HG02642 (cell line): ENCODE data around the gene NTM.

Experiments used
- ATAC-seq: cut with Tn5 transposase; IDR thresholded peaks from one replicate; pipeline ENCODE4 v1.9.1; 2021; ENCODE audit warnings: mild to moderate bottlenecking; ENCODE audit not compliant: unreplicated experiment, poor library complexity

Gene NTM

GRCh38 chr11:131372234-131372962, 2.0 kb downstream of the NTM start:
- no peak for ATAC-seq

GRCh38 chr11:131373095-131373725, 2.8 kb downstream of the NTM start:
- no peak for ATAC-seq

DNA sequence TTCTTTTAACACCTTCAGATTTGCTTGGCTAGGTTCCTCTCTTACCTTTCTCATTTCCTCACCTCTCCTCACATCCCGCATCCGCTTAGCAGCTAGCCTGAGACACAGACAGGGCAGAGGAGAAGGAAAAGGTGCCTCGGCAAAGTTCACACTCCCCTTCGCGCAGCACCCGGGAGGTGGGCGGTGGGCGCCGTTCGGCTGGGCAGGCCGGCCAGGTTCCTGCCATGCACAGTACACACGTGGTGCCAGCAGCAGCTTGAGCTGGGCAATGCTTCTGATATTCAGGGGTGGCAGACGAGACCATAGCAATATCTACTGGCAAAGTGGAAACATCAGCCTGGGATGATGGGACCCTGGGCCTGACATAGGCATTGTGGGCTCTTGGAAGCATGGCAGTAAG, 3.3 kb downstream of the NTM start:
- ATAC-seq: no peak

GRCh38 chr11:131375421-131375820, 5.0 kb downstream of the NTM start:
- no peak for ATAC-seq

GRCh38 chr11:131375915-131376314, 5.5 kb downstream of the NTM start:
- no peak for ATAC-seq

DNA sequence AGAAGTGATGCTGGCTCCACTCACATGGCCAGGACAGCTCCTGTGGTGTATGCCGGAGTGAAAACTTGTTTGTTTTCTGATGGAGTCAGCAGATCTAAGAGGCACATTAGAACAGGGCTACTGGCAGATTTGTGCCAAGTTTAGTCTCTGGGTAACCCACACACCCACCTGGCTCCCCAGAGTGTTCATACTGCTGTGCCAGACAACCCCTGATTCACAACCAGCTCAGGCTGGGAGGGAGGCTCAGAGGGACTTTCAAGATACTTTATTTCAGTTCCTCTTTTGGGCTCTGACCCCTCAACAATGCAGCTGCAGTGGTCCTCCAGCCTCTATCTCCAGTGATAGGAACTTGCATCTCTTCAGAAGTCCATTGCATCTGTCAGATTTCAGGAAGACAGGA, 8.5 kb downstream of the NTM start:
- ATAC-seq: peak; percentile 85

DNA sequence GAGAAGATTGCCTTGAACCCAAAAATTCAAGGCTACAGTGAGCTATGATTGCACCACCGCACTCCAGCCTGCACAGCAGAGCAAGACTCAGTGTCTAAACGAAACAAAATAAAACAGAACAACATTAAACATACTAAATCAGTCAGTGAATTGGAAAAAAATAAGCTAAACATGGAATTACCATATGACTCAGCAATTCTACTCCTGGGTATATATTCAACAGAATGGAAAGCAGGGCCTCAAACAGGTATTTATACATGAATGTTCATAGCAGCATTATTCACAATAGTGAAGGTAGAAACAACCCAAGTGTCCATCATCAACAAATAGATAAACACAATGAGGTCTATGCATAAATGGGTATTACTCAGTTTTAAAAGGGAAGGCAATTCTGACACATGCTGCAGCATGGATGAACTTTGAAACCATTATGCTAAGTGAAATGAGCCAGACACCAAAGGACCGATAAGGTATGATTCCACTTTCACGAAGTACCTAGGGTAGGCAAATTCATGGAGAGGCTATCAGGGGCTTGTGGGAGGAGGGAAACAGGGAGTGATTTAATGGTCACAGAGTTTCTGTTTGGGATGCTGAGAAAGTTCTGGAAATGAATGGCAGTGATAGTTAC, 15.5 kb downstream of the NTM start:
- no peak for ATAC-seq

DNA sequence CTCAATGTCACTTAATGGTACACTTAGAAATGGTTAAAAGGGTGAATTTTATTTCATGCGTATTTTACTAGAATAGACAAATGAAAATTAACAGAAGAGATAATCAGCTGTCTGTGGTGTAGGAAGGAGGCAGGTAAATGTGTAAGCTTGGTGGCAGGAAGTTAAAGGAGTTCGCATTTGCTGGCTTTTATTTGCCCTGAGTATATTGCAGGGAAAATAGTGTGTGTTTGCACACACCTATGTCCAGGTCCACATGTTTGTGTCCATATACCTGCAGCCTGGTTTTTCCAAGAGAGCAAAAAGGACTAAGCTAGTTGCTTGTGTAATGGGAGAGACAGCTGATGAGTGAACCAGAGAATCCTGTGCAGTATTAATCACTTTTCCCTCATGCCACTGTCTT, 16.0 kb downstream of the NTM start:
- ATAC-seq: no peak

DNA sequence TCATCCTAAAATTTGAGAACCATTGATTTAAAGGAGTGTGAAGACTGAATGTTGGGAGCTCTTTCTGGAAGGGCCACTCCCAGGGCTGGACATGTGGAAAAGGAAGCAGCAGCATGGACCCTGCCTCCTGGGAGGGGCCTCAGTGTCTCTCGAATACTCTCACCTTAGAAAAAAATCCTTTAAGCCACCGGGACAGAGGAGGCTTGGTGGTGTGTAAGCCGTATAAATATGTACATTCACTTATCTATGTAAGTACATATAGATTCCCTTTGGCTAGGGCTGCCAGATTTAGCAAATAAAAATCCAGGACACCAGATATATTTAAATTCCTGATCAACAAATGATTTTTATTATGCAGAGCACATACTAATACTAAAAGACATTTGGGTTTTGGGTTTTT, 17.6 kb downstream of the NTM start:
- no peak for ATAC-seq

DNA sequence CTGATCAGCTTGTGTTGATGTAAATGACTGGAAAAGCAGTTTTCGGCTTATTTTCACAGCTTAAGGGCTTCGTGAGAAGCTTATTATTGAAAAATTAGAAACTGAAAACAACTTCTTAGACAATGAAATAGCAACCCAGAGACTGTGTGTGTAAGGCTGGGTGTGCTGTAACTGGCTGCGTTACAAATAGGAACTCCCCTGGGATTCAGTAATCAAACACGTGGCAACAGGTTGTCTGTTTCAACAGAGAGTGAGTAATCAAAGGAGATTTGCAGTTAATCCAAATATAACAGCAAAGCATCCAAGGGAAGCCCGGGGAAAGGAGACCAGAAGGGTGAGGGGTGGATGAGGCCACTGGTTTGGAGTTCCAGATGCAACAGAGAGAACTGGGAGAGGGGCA, 19.2 kb downstream of the NTM start:
- ATAC-seq: no peak

GRCh38 chr11:131391176-131391575, 20.8 kb downstream of the NTM start:
- ATAC-seq: no peak

DNA sequence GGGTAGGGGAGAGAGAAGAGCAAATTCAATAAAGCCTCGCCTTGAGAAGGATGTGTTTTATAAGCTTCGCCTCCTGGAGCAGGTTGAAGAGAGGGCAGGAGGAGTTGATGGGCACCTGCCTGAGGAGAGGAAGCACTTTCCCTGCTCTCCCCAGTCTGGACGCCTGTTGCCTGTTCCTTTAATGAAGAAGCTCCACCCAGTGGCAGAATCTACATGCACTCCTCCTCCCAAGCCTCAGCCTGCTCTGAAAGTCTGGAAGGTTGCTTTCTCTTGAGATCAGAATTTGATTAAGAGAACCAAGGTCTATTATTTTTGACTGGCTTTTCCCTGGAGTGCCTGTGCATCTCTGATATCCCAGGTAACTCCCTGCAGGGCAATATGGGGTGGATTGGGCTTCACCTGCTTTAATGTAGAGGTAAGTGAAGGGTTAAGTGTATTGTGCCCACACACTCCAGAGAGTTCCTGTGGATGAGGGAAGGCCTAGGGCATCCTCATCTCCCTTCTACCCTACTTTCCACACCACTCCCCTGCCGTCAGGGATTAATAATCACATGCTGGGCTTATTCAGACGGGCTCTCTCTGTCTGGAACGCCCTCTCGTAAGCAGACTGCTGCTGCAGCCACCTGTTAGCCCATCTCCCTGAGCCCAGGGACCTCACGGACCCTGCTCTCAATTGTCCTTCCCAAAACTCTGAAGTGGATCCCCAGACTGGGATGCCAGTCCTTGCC, 22.3 kb downstream of the NTM start:
- ATAC-seq: no peak

DNA sequence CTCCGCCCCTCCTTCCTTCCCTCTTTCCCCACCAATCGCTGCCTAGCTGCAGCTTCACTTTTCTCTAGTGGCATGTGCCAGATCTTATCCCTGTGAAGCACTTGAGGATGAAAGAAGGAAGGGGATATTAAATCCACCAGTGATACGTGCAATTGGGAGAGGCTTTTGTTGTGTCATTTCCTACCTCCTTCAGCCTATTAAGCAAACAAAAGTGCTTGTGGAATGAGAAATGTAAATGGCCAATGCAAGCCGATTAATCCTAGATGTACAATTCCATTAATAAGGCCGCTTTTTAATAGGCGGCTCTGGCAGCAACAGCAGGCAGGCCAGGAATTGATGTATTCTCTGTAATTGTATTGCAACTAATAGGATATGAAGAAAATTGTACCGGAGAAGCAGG, 23.3 kb downstream of the NTM start:
- no peak for ATAC-seq

- ATAC-seq: no peak
These were observed 27.3 kb downstream of the NTM start for GRCh38 chr11:131397675-131398074.

DNA sequence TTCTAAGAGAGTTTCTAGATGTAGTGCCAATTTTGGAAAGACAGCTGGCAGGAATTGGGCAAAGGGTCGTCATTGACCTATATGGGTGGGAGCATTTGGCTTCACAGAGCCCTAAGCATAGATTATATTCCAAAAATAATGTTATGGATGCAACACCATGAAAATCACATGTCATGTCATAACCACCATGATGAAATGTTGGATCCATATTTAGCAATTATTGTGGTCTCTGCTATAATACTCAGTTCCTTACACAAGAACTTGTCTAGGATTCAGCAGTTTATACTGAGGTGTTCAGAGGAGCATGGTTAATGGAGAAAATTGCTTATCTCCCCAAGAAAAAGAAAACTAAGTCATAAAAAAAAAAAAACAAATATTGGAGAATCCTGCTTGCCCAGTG, 31.6 kb downstream of the NTM start:
- no peak for ATAC-seq

DNA sequence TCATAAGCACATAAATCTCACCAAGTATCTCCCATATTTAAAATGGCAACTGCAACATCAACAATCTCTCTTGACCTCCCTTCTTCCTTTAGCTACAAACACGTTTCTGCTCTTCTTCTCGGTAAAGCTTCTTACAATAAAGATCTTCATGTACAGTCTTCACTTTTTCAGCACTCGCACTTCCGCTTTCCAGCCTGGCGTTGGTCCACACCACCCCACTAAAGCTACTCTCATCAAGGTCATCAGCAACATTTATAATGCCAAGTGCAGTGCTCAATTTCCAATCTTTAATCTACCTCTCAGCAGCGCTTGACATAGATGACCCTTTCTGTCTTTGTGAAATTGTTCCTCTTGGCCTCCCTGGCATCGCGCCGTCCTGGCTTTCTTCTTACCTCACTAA, 33.6 kb downstream of the NTM start:
- ATAC-seq: no peak

DNA sequence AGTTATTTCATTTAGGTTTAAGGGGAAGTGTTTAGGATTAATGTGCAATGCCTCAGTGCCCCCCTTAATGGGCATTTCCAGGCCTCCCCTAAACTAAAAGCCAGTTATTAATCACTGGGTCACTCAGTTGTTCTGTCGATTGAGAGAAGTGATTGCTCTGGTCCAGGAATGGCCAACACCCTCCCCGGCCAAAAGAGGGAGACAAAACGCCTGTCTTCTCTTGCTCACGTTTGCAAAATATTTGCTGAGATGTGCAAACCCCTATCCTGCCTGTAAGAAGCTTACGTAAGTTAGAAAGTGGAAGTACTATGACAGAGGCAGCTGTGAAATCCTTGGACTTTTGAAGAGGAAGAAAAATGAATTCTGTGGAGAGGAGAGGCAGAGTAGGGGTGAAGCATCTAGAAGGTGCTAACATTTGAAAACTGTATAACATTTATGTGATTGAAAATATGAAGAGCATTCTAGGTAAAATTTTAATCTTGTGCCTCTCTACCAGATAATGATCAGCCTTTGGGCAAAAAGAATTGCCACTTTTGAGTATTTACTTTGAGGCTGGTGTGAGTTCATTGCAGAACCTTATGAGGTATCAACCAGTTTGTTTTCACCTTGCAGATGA, 37.7 kb downstream of the NTM start:
- no peak for ATAC-seq

DNA sequence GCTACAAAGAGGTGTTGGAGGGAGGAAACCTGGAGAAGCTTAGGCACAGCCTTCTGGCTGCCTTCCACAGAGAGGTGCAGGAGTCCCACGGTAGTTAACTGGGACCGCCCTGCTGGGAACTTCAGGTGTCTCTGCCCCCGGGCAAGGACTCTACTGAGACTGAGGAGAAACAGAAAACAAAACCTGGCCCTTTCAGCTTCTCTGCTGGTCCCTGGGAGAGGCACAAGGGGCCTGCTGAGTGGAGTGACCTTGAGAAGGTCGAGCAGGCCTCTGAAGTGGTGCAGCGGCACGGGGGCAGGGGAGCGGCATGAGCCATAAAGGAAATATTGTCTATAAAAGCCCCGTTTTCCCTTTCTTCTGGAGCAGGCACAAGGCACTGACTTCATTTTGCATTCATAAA, 38.9 kb downstream of the NTM start:
- ATAC-seq: no peak

- no peak for ATAC-seq
These were observed 41.2 kb downstream of the NTM start for GRCh38 chr11:131411636-131412035.

- no peak for ATAC-seq
These were observed 41.6 kb downstream of the NTM start for GRCh38 chr11:131412061-131412460.

DNA sequence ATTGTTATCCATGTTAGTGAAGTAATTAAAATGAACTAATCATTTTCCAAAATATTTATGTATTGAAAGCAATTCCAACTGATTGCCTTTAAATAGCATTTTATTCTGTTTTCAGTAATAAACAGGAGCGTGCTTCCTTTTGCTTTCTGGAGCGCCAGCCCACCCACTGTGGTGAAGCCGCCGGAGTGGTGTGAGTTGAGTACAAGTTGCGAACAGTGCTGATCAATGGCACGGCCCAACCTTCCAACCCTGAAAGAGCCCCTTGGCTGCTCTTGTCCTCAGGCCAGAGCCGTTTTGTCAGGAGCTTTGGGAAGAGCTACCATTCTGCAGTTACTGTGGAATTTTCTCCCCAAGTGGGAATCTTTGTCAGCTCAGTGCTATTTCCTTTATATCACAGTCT, 42.8 kb downstream of the NTM start:
- no peak for ATAC-seq
